ENCODE results near the gene PRKAR1B.

Gene PRKAR1B

DNA sequence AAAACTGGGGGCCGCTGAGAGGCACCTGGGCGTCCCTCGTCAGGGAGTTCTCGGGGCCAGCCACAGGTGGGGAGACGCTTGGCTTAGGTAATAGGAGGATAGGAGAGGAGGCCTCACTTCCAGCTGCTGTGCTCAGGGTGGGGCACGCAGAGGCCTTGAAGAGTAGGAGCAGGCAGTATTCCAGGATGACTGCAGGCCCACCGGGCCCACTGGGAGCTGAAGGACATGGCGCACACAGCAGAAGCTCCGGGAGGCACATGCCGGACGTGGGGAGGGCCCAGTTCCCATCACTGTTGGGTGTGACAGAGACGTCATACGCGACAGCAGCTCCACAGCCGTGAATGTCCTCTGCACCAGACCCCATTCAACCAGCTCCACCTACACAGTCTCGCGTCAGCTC lies 185.4 kb downstream of the PRKAR1B start:
- DNase-seq (ENCODE audit: low read depth, low spot score), result no peak

- no peak for DNase-seq (ENCODE audit: low read depth, low spot score)
Measured at GRCh38 chr7:540997-541396, 186.1 kb downstream of the PRKAR1B start.

DNA sequence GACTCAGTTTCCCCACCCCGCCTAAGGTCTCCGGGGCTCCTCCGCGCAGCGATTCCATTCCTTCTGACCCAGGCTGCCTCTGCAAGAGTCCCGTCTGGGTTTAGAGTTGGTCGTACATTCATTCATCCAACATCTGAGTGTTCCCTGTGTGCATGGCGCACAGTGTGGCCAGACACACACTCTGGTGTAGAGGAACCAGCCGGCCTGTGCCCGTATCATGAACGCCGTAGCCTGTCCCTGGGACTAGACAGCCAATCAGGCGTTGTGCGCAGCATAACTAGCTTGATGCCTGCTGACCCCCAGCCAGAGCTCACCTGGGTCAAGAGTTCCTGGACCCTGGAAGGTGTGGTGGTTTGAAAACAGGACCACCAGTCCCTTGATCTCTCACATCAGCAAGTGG lies 186.5 kb downstream of the PRKAR1B start:
- no peak for DNase-seq (ENCODE audit: low read depth, low spot score)

- peak; percentile 84 for DNase-seq (ENCODE audit: low read depth, low spot score)
Measured at GRCh38 chr7:539731-540411, 187.2 kb downstream of the PRKAR1B start.

DNA sequence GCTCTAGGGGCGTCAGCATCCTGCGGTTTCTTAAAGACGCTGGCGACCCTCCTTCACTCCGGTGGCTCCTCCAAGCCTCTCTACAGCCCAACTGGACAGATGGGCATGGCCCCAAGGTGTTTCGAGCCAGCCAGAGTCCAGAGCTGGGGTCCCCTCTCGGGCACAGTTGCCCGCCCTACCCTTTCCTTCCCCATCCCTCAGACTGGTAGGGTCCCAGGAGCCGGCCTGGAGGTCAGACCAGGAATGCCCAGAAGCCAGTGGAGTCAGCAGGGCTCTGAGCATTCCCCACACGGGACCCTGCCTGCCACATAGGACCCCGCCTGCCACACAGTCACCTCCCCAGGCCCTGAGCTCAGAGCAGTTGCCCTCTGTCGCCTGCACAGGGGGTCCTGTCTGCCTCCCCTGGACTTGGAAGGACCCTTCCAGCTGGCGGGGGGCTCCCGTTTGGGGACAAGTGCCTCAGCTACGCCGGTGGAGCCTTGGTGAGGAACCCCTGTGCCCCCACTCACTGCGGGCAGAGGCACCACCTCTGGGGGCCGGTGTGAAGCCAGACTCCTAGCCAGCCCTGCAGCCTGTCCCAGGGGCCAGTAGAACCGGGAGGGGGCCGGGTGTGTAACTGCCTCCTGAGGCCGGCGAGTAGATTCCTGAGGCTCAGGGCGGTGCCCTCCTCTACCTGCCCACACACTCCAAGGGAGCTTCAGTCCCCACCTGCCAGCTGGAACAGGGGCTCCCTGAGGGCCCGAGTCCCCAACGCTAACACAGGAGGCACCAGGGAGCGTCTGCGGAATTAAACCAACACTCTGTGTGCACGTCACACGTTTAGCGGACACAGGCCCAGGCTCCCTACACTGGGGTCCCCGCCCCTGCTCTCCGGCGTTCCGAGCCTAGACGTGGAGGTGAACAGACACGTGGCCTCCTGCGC lies 188.1 kb downstream of the PRKAR1B start:
- peak; percentile 22 for DNase-seq (ENCODE audit: low read depth, low spot score)

DNA sequence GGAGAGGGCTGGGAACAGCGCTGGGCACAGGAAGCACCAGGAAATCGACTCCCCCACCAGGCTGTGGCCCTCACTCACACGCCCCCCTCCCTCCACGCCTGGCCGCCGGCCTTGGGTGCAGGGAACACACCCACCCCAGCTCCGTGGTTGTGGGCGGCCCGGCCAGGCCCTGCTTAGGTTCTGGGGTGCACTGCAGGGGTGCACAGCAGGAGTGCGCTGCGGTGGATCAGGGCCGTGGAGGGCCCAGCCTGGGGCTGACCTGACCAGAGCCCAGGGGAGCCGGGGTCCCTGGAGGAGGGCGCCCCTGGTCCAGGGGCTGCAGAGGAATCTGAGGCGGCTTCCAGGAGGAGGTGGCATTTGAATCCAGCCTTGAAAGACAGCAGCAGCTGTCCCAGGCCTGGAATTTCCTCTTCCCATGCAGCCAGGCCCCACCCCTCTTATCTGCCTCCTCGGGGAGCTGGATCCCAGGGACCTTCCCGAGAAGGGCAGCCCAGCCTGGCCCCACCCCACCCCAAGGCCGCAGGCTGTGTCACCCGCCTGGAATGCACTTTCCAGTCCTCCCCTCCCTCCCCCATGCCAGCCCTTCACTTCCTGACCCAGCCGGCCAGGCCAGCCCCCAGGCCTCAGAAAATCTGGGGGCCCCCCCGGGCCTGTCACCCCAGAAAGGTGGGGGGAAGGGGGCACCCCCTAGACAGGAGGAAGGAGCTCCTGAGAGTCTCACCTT lies 189.0 kb downstream of the PRKAR1B start:
- DNase-seq (ENCODE audit: low read depth, low spot score), result peak; percentile 93

DNA sequence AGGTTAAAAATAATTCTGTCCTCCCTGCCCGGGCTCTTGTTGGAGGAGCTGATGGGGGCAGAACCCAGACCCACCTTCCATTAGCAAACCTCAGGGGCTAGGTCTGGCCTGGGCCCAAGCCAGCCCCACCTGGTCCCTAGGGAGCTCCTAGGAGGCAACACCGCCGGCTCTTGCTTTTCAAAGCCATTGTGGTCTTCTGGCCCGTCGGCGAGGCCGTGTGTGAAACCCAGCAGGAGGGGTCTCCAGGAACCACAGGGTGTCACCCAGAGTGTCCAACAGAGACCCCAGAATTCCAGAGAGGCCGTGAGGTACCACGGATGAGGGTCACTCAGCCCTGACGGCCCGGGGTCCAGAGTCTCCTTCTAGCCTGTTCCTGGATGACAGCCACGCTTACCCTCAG lies 190.8 kb downstream of the PRKAR1B start:
- DNase-seq (ENCODE audit: low read depth, low spot score), result no peak

GRCh38 chr7:534959-535358 lies 192.1 kb downstream of the PRKAR1B start:
- no peak for DNase-seq (ENCODE audit: low read depth, low spot score)

GRCh38 chr7:534075-534474 lies 193.0 kb downstream of the PRKAR1B start:
- no peak for DNase-seq (ENCODE audit: low read depth, low spot score)

DNA sequence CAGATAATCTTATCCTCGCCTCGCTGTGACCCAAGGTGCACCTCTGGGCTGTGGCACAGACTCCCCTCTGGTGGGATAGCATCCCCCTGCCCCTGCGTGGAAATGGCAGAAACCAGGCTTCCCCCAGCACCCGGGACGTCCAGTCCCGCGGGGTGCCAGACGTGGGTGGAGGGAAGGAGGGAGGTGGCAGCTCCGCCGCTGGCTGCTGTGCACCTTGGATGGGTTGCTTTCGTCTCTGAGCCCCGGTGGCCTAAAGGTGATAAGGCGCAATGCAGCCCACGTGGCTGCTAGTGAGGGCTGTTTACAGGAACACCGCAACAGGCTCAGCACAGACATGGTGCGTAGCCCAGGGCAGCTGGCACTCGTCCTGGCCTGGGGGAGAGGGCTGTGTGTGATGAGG lies 193.8 kb downstream of the PRKAR1B start:
- no peak for DNase-seq (ENCODE audit: low read depth, low spot score)

GRCh38 chr7:532379-533143 lies 194.5 kb downstream of the PRKAR1B start:
- no peak for DNase-seq (ENCODE audit: low read depth, low spot score)

- DNase-seq (ENCODE audit: low read depth, low spot score), result no peak
Measured at GRCh38 chr7:531777-532176, 195.3 kb downstream of the PRKAR1B start.

- no peak for DNase-seq (ENCODE audit: low read depth, low spot score)
Measured at GRCh38 chr7:528451-528850, 198.6 kb downstream of the PRKAR1B start.

- no peak for DNase-seq (ENCODE audit: low read depth, low spot score)
Measured at GRCh38 chr7:527723-528122, 199.4 kb downstream of the PRKAR1B start.

GRCh38 chr7:526460-527034 lies 200.5 kb downstream of the PRKAR1B start:
- no peak for DNase-seq (ENCODE audit: low read depth, low spot score)

GRCh38 chr7:525740-526139 lies 201.3 kb downstream of the PRKAR1B start:
- DNase-seq (ENCODE audit: low read depth, low spot score), result no peak

- DNase-seq (ENCODE audit: low read depth, low spot score), result no peak
Measured at GRCh38 chr7:524800-525199, 202.3 kb downstream of the PRKAR1B start.

GRCh38 chr7:523347-524336 lies 203.4 kb downstream of the PRKAR1B start:
- DNase-seq (ENCODE audit: low read depth, low spot score), result no peak

DNA sequence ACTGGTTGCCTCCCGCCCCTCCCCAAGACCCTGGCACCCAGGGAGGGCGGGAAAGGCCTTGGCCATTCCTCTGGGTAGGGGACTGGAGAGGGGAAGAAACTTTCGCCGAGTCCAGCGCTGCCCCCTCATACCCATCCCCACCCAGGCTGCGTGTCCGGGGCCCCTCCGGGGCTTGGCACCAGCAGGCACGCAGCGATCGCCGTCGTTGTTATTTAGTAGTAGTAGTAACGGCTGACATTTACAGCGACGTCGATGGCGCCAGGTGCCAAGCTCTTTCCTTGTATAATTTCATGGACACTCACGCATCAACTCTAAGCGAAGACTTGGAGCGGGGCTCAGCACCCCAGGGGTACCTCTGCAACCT lies 204.1 kb downstream of the PRKAR1B start:
- DNase-seq (ENCODE audit: low read depth, low spot score), result no peak
